ENCODE results near the gene POLR3E. TPM values are rescaled to one million over a fixed set of nuclear protein-coding genes. Genes with fewer than 3 reads are reported as not detected.

The POLR3E gene
- total RNA-seq, 1 donor from 2014 or later: 91.3 TPM

GRCh38 chr16:22307838-22308237, 10.6 kb downstream of the POLR3E start:
- peaks cover 9% of the 10 kb centered on the region for H3K36me3 Mint-ChIP-seq
- DNase-seq (ENCODE audit: low spot score): no peak
- H3K27me3 ChIP-seq: no peaks in the 10 kb centered on the region
- no peak overlapping the region for H3K27ac Mint-ChIP-seq
- H3F3A ChIP-seq (ENCODE audit: low read depth): no peaks in the 10 kb centered on the region
- peaks cover 13% of the 10 kb centered on the region for H3K79me2 ChIP-seq (ENCODE audit: low read depth)
- no peaks in the 10 kb centered on the region for H3K36me3 ChIP-seq
- no peak overlapping the region for H3K4me3 Mint-ChIP-seq
- H3K4me1 ChIP-seq: no peaks in the 10 kb centered on the region
- no peak overlapping the region for H3K4me2 ChIP-seq
- TF ChIP-seq CTCF (IDR thresholded peaks at IDR 0.05) (no peak), EZH2 (IDR thresholded peaks at IDR 0.05) (no peak), EZH2phosphoT487 (IDR thresholded peaks at IDR 0.05) (no peak)
- no peak overlapping the region for H3K9ac ChIP-seq
- no peaks in the 10 kb centered on the region for H3K9me3 ChIP-seq (ENCODE audit: low read depth)
- no peak overlapping the region for H3K4me3 ChIP-seq
- H4K20me1 ChIP-seq (ENCODE audit: low read depth): peaks cover 22% of the 10 kb centered on the region
- H2AFZ ChIP-seq (replicated peaks): no peak overlapping the region
- H3K27ac ChIP-seq: no peak overlapping the region
- no peaks in the 10 kb centered on the region for H3K9me3 Mint-ChIP-seq
- H3K4me1 Mint-ChIP-seq: no peaks in the 10 kb centered on the region
- H3K27me3 Mint-ChIP-seq (ENCODE audit: insufficient read depth, low read depth): peaks cover 3% of the 10 kb centered on the region

- Mint-ChIP-seq H3K27ac (no peak overlapping the region), H3K36me3 (peaks cover 9% of the 10 kb centered on the region), H3K27me3 (ENCODE audit: insufficient read depth, low read depth) (peaks cover 2% of the 10 kb centered on the region), H3K4me3 (no peak overlapping the region), H3K4me1 (no peaks in the 10 kb centered on the region), H3K9me3 (no peaks in the 10 kb centered on the region)
- Histone ChIP-seq H4K20me1 (ENCODE audit: low read depth) (peaks cover 14% of the 10 kb centered on the region), H3K27ac (no peak overlapping the region), H3K4me2 (no peak overlapping the region), H3K4me3 (no peak overlapping the region), H3F3A (ENCODE audit: low read depth) (no peaks in the 10 kb centered on the region), H2AFZ (replicated peaks) (no peak overlapping the region), H3K9ac (no peak overlapping the region), H3K79me2 (ENCODE audit: low read depth) (peaks cover 12% of the 10 kb centered on the region), H3K36me3 (no peaks in the 10 kb centered on the region), H3K4me1 (no peaks in the 10 kb centered on the region), H3K9me3 (ENCODE audit: low read depth) (no peaks in the 10 kb centered on the region), H3K27me3 (no peaks in the 10 kb centered on the region)
- DNase-seq (ENCODE audit: low spot score): no peak
- TF ChIP-seq EZH2phosphoT487 (IDR thresholded peaks at IDR 0.05) (no peak), EZH2 (IDR thresholded peaks at IDR 0.05) (no peak), CTCF (IDR thresholded peaks at IDR 0.05) (no peak)
Observed at GRCh38 chr16:22308824-22309520, 11.8 kb downstream of the POLR3E start.

- no peak overlapping the region for H3K27ac Mint-ChIP-seq
- H3K4me1 Mint-ChIP-seq: no peaks in the 10 kb centered on the region
- H3K27me3 Mint-ChIP-seq (ENCODE audit: insufficient read depth, low read depth): no peaks in the 10 kb centered on the region
- Histone ChIP-seq H3K36me3 (no peaks in the 10 kb centered on the region), H3K27me3 (no peaks in the 10 kb centered on the region), H3K4me3 (no peak overlapping the region), H3K79me2 (ENCODE audit: low read depth) (no peaks in the 10 kb centered on the region), H3K4me1 (no peaks in the 10 kb centered on the region), H3K27ac (no peak overlapping the region), H3K9ac (no peak overlapping the region), H3F3A (ENCODE audit: low read depth) (no peaks in the 10 kb centered on the region), H3K4me2 (no peak overlapping the region), H4K20me1 (ENCODE audit: low read depth) (peaks cover 5% of the 10 kb centered on the region), H3K9me3 (ENCODE audit: low read depth) (no peaks in the 10 kb centered on the region), H2AFZ (replicated peaks) (no peak overlapping the region)
- no peaks in the 10 kb centered on the region for H3K9me3 Mint-ChIP-seq
- peaks cover 10% of the 10 kb centered on the region for H3K36me3 Mint-ChIP-seq
- TF ChIP-seq EZH2phosphoT487 (IDR thresholded peaks at IDR 0.05): no peak
- no peak for TF ChIP-seq EZH2 (IDR thresholded peaks at IDR 0.05)
- no peak for TF ChIP-seq CTCF (IDR thresholded peaks at IDR 0.05)
- no peak for DNase-seq (ENCODE audit: low spot score)
- no peak overlapping the region for H3K4me3 Mint-ChIP-seq
Observed at GRCh38 chr16:22311520-22311919, 14.3 kb downstream of the POLR3E start.

All from neural progenitor cell (in vitro differentiated cells).